Activated T-cell treated with anti-CD3 and anti-CD28 coated beads for 4 hours (primary cell): ENCODE results near the gene PLD4.
"Not testable (repeated sequence)": the region's sequence is repeated elsewhere in the genome, so short reads cannot be mapped to it uniquely, and the experiment has no call there.

Experiments used
- DNase-seq: peaks from one replicate; pipeline ENCODE4 v3.0.0-alpha.2; 2020

The PLD4 gene

GRCh38 chr14:104886690-104887622 lies 37.7 kb upstream of the PLD4 start:
- no peak for DNase-seq

DNA sequence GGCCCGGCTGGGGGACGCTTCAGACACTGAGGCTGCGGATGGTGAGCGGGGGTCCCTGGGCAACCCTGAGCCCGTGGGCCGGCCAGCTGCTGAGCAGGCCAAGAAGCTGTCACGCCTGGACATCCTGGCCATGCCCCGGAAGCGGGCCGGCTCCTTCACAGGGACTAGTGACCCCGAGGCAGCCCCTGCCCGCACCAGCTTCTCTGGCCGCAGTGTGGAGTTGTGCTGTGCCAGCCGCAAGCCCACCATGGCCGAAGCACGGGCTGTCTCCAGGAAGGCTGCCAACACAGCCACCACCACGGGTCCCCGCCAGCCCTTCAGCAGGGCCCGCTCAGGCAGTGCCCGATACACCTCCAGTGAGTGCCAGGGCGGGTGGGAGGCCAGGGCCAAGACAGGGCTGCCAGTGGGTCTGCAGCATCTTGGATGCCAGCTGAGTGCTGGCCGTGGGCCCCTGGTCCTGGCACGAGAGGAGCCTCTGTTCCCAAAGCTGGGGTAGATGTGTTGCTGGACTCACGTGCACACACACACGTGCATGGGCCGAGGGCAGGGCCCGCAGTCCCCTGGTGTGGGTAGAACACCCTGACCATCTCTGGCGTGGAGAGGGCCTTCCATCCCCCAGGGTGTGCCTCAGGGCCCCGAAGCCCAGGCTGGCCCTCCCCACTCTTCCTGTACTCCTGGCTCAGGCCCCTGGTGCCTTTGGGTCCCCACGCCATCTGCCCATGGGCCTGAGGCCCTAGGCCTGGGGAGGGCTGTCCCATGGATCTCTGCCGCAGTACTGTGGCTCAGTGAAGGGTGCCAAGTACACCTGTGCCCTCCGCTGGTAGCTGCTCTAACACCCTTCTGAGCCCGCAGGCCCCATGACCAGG lies 36.8 kb upstream of the PLD4 start:
- DNase-seq = no peak

- DNase-seq = no peak
Observed at GRCh38 chr14:104888489-104889374, 35.9 kb upstream of the PLD4 start.

GRCh38 chr14:104889375-104889757 lies 35.3 kb upstream of the PLD4 start:
- no peak for DNase-seq

- DNase-seq = not testable (repeated sequence)
Observed at GRCh38 chr14:104890292-104890691, 34.4 kb upstream of the PLD4 start.

GRCh38 chr14:104891121-104891551 lies 33.5 kb upstream of the PLD4 start:
- no peak for DNase-seq

- no peak for DNase-seq
Observed at GRCh38 chr14:104891664-104892530, 32.8 kb upstream of the PLD4 start.

GRCh38 chr14:104892531-104893434 lies 31.9 kb upstream of the PLD4 start:
- DNase-seq = no peak

DNA sequence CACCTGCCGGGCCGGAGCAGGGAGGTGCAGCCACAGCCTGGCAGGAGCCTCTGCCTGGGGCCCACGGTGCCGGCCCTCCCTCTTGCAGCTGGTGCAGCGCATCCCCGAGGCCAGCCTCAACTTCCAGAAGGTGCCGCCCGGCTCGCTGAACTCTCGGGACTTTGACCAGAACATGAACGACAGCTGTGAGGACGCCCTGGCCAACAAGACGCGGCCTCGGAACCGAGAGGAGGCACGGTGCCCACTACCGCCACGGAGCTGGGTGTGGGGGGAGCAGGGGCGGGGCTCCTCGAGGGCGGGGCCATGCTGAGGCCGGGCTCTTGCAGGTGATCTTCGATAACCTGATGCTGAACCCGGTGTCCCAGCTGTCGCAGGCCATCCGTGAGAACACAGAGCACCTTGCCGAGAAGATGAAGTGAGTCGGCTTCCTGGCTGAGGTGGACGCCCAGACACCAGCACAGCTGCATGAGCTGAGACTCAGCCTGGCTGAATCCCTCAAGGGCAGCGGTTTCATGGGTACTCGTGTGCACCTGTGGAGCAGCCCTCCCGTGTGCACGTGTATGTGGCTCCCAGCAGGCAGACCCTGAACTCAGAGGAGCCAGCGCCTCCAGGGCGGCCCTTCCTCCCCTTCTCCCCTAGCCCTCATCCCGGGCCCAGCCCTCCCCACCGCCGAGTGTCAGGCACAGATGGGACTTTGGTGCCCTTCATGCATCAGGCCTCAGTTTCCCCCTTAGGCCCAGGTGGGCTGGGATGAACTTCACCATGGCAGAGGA lies 31.1 kb upstream of the PLD4 start:
- DNase-seq = no peak

- no peak for DNase-seq
Observed at GRCh38 chr14:104894331-104895206, 30.1 kb upstream of the PLD4 start.

DNA sequence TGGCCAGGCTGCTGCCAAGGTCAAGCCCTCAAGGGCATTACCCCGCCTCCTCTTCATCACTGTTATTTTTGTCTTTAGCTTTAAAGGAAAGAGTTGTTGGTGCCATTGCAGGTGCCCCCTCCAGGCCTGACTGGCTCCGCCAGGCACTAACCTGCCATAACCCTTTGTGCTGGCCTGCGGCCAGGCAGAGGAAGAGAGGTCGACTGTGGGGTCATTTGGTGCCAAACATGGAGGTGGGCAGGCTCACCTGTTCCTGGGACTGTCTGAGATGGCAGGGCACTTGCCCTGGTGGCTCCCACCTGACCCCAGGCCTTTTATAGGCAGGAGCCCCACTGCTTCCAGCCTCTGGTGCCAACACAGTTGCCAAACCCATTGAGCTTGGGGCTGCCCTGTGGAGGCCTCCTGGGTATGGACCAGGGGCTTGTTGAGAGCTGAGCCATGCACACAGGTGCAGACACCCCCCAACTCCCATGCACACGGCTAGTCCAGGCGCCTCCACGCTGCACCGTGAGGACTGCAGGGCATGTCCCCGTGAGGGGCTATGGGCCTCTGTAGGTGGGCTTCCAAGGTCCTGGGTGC lies 29.4 kb upstream of the PLD4 start:
- no peak for DNase-seq

GRCh38 chr14:104895786-104896661 lies 28.7 kb upstream of the PLD4 start:
- DNase-seq = no peak

GRCh38 chr14:104897330-104898194 lies 27.1 kb upstream of the PLD4 start:
- DNase-seq = no peak

DNA sequence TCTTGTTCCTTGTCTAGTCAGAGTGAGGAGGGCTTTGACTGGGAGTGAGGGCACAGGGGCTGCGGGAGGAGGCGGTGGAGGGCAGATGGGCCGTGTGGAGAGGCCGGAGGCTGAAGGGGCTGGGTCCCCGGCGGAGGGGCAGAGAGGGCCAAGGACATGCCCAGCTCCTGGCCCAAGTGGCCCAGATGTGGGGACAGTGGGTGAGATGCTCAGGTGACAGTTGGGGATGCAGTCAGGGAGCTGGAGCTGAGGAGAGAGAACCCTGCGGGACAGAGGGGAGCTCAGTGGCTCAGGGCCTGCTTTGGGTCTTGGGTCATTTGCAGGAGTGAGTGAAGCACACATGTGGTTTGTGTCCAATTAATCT lies 26.5 kb upstream of the PLD4 start:
- no peak for DNase-seq

GRCh38 chr14:104898870-104899510 lies 25.7 kb upstream of the PLD4 start:
- DNase-seq = no peak

DNA sequence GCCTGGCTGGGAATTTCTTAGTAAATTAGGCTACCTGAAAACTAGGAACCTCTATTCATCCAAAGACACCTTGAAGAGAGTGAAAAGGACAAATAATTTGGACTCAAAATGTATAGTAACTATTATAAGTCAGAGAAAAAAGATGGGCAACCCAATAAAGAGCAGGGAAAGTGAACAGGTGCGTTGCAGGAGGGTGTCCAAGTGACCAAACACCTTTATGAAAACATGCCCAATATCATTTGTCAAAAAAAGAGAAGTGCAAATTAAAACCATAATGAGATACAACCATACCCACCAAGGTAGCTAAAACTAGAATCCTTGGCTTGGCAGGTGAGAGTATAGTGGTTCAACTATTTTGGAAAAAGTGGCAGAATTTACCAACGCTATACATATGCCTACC lies 24.9 kb upstream of the PLD4 start:
- no peak for DNase-seq
